CD4-positive, alpha-beta memory T cell (primary cell): ENCODE measurements around the gene CNNM3. TPM values are rescaled to one million over a fixed set of nuclear protein-coding genes. Genes with fewer than 3 reads are reported as not detected.

ENCODE experiments used
- CTCF ChIA-PET: fragments of 350-600 bp; sonication (Branson Sonifier 250); formaldehyde crosslinking; loops from one replicate; lab custom pipeline; 2021; ENCODE audit warnings: inconsistent platforms; ENCODE audit not compliant: partially characterized antibody; lab: Charles Lee
- POLR2A ChIA-PET: fragments of 350-600 bp; sonication (Branson Sonifier 250); formaldehyde crosslinking; loops from one replicate; lab custom pipeline; 2021; ENCODE audit not compliant: partially characterized antibody; lab: Charles Lee
- DNase-seq, 5 donors: peaks; one replicate each; pipeline versions ENCODE4 v3.0.0 to v3.0.0-alpha.2; 2020 to 2022; ENCODE audit warnings: mixed read lengths in 1 of 5
- H3K27ac ChIP-seq: one replicate; pipeline ENCODE4 v1.7.0; 2013; ENCODE audit warnings: low read depth, low read length
- H3K27me3 ChIP-seq: 2 replicates; pipeline ENCODE4 v1.7.0; 2013; ENCODE audit warnings: mild to moderate bottlenecking, low read length, moderate library complexity; ENCODE audit not compliant: insufficient read depth
- H3K36me3 ChIP-seq: 2 replicates; pipeline ENCODE4 v1.7.0; 2013; ENCODE audit warnings: mild to moderate bottlenecking, low read length, moderate library complexity; ENCODE audit not compliant: insufficient read depth
- H3K4me1 ChIP-seq: 2 replicates; pipeline ENCODE4 v1.7.0; 2013; ENCODE audit warnings: mild to moderate bottlenecking, low read length, moderate library complexity; ENCODE audit not compliant: insufficient read depth
- H3K4me3 ChIP-seq, 2 donors: one replicate each; pipeline ENCODE4 v1.7.0; 2013; ENCODE audit warnings: low read length in 2 of 2, mild to moderate bottlenecking in 1 of 2
- H3K9me3 ChIP-seq, 2 donors: one replicate each; pipeline ENCODE4 v1.7.0; 2013; ENCODE audit warnings: low read length in 2 of 2, control low read depth in 1 of 2; ENCODE audit not compliant: control insufficient read depth in 1 of 2
- H3K27ac Mint-ChIP-seq, 7 donors: one replicate each; pipeline ENCODE4 v1.8.0; 2020 to 2021; ENCODE audit warnings: mixed read lengths in 7 of 7, mild to moderate bottlenecking in 6 of 7, inconsistent platforms in 3 of 7, moderate library complexity in 3 of 7
- H3K27me3 Mint-ChIP-seq, 2 donors: one replicate each; pipeline ENCODE4 v1.8.0; 2020 to 2021; ENCODE audit warnings: mixed read lengths in 2 of 2
- H3K36me3 Mint-ChIP-seq, 2 donors: one replicate each; pipeline ENCODE4 v1.8.0; 2020 to 2021; ENCODE audit warnings: mixed read lengths in 2 of 2, inconsistent platforms in 1 of 2, mild to moderate bottlenecking in 1 of 2
- H3K4me1 Mint-ChIP-seq, 4 donors: one replicate each; pipeline ENCODE4 v1.8.0; 2020 to 2021; ENCODE audit warnings: mixed read lengths in 4 of 4, mild to moderate bottlenecking in 1 of 4
- H3K4me3 Mint-ChIP-seq, 8 donors: one replicate each; pipeline ENCODE4 v1.8.0; 2020 to 2021; ENCODE audit warnings: mixed read lengths in 8 of 8, mild to moderate bottlenecking in 7 of 8, moderate library complexity in 6 of 8, inconsistent platforms in 3 of 8
- H3K9me3 Mint-ChIP-seq, 8 donors: one replicate each; pipeline ENCODE4 v1.8.0; 2020 to 2021; ENCODE audit warnings: mixed read lengths in 8 of 8, mild to moderate bottlenecking in 5 of 8, inconsistent platforms in 3 of 8, moderate library complexity in 1 of 8
- intact Hi-C: fragments of 100-400 bp; cut with micrococcal nuclease; formaldehyde crosslinking; loops from one replicate; pipeline ENCODE4 v1.15.1; 2023
- polyA plus RNA-seq, 2 donors: library from polyadenylated mRNA; unstranded; fragments of 300-500 nt; fragmentation: Illumina TruSeq; gene quantifications; one replicate each; pipeline ENCODE4 v1.2.3, GENCODE V29; 2021
- total RNA-seq, 2 experiments: library from RNA; stranded (reverse); gene quantifications; one replicate each; pipeline ENCODE4 v1.2.3, GENCODE V29; 2021

CNNM3 gene
- total and polyA plus RNA-seq, 4 experiments from 2014 or later: 3.7 to 57.4 (median 34.1) TPM

DNA sequence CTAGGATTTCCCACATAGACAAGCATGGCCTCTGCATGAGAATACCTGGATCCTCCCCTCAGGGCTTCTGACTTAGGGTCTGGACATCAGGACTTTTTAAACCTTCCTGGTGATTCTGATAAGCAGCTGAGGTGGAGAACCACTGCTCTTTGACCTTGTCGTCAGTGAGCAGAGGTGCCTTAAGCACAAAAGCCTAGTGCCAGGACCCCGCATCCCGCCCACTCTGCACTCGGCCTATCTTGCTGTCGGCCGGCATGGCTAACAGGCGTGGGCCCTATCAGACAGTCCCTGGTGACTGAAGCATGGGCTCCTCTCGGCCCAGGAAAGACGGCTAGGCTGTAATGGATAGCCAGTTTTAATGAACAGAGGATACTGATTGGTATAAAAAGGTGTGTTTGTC is 21.5 kb downstream of the CNNM3 start:
- H3K27ac Mint-ChIP-seq: peak overlapping the region in 3 of 7 donors; percentile 17 to 55 (median 19)
- H3K27me3 Mint-ChIP-seq: no peaks in the 10 kb centered on the region
- H3K27ac ChIP-seq: no peak overlapping the region
- peaks cover 13% of the 10 kb centered on the region for H3K36me3 ChIP-seq
- H3K9me3 ChIP-seq: no peaks in the 10 kb centered on the region
- H3K4me3 Mint-ChIP-seq: no peak overlapping the region
- intact Hi-C loops: no loop called here
- ChIA-PET CTCF (interaction anchor here (1.3 to 1.5 kb wide), 3 partner anchors 20 to 114 kb away, joined by 3 to 8 read pairs (median 4); partner anchors contain the start of genes ANKRD39 and CNNM4), POLR2A (interaction anchor here (1.5 to 5.7 kb wide), 5 partner anchors 19 to 200 kb away, joined by 3 to 80 read pairs (median 15); partner anchors contain the start of genes ANKRD39, CNNM3 and KANSL3)
- H3K4me1 Mint-ChIP-seq: peaks cover 4 to 29% (median 15%) of the 10 kb centered on the region in 4 donors
- no peak overlapping the region for H3K4me3 ChIP-seq
- no peaks in the 10 kb centered on the region for H3K9me3 Mint-ChIP-seq
- DNase-seq: no peak
- H3K36me3 Mint-ChIP-seq: peaks cover 9 to 30% of the 10 kb centered on the region in 2 donors
- peaks cover 22% of the 10 kb centered on the region for H3K4me1 ChIP-seq
- H3K27me3 ChIP-seq: no peaks in the 10 kb centered on the region

GRCh38 chr2:96838345-96839292 is 22.6 kb downstream of the CNNM3 start:
- no peak for DNase-seq
- H3K36me3 ChIP-seq: peaks cover 6% of the 10 kb centered on the region
- no peaks in the 10 kb centered on the region for H3K9me3 ChIP-seq
- ChIA-PET CTCF (interaction anchor here (0.6 to 1.9 kb wide), 4 partner anchors 19 to 113 kb away, joined by 3 to 15 read pairs (median 4); partner anchors contain the start of gene ANKRD39), POLR2A (interaction anchor here (1.1 to 5.7 kb wide), 8 partner anchors 19 to 301 kb away, joined by 3 to 80 read pairs (median 6); partner anchors contain the start of genes ANKRD39, ARID5A, CNNM3 and KANSL3)
- Mint-ChIP-seq H3K9me3 (no peaks in the 10 kb centered on the region), H3K27ac (peak overlapping the region; percentile 74 to 95 (median 89)), H3K27me3 (no peaks in the 10 kb centered on the region), H3K36me3 (peaks cover 5 to 23% of the 10 kb centered on the region in 2 donors), H3K4me1 (peaks cover 7 to 29% (median 19%) of the 10 kb centered on the region in 4 donors), H3K4me3 (peak overlapping the region; percentile 45 to 80 (median 73))
- H3K4me3 ChIP-seq: peak overlapping the region in 1 of 2 donors; percentile 33
- H3K27me3 ChIP-seq: no peaks in the 10 kb centered on the region
- H3K27ac ChIP-seq: peak overlapping the region; percentile 55
- intact Hi-C loops: loop anchor here (1.0 kb wide), 2 partner anchors 7 to 22 kb away; partner anchors contain the start of gene CNNM3
- H3K4me1 ChIP-seq: peaks cover 22% of the 10 kb centered on the region

DNA sequence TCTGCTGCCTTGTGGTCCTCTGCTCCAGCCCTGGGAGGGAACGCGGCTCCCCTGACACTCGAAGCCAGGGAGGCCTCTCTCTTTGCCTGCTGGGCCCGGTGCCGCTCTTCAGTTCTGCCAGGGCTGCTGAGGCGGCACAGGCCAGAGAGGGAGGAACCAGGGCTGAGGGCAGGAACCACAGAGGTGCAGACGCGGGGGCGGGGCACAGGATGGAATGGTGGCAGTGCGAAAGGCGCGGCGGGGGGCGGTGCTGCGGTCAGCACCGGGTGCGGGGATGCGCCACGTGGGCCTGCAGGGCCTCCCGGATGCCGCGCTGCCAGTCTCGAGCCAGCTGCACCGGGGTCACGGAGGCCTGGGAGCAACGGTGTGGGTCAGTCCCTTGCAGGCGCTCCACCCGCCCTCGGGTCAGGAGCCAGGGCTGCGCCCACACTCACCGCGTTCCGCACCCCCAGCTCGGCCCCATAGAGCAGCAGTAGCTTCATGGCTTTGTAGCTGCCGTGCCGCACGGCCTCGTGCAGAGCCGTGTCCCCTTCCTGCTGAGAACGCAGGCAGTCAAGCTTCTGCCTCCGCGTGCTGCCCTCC is 23.3 kb downstream of the CNNM3 start:
- no peaks in the 10 kb centered on the region for H3K9me3 Mint-ChIP-seq
- H3K27ac Mint-ChIP-seq: peak overlapping the region; percentile 74 to 95 (median 89)
- peak; percentile 84 to 89 (median 85) for DNase-seq
- H3K36me3 Mint-ChIP-seq: peaks cover 4 to 19% of the 10 kb centered on the region in 2 donors
- peak overlapping the region; percentile 55 for H3K27ac ChIP-seq
- CTCF ChIA-PET: interaction anchor here (0.9 to 1.9 kb wide), 3 partner anchors 18 to 123 kb away, joined by 3 to 15 read pairs (median 4); partner anchors contain the start of genes ANKRD39 and CNNM3
- peaks cover 22% of the 10 kb centered on the region for H3K4me1 ChIP-seq
- peaks cover 5% of the 10 kb centered on the region for H3K36me3 ChIP-seq
- no peaks in the 10 kb centered on the region for H3K9me3 ChIP-seq
- H3K27me3 ChIP-seq: no peaks in the 10 kb centered on the region
- intact Hi-C loops: loop anchor here (1.0 kb wide), 2 partner anchors 8 to 23 kb away; partner anchors contain the start of gene CNNM3
- peaks cover 7 to 29% (median 19%) of the 10 kb centered on the region in 4 donors for H3K4me1 Mint-ChIP-seq
- POLR2A ChIA-PET: interaction anchor here (0.6 to 5.7 kb wide), 16 partner anchors 11 to 302 kb away, joined by 3 to 80 read pairs (median 4); partner anchors contain the start of genes ANKRD36, ANKRD39, ARID5A and CNNM3
- H3K4me3 ChIP-seq: peak overlapping the region in 1 of 2 donors; percentile 33
- H3K27me3 Mint-ChIP-seq: no peaks in the 10 kb centered on the region
- H3K4me3 Mint-ChIP-seq: peak overlapping the region; percentile 45 to 80 (median 73)

DNA sequence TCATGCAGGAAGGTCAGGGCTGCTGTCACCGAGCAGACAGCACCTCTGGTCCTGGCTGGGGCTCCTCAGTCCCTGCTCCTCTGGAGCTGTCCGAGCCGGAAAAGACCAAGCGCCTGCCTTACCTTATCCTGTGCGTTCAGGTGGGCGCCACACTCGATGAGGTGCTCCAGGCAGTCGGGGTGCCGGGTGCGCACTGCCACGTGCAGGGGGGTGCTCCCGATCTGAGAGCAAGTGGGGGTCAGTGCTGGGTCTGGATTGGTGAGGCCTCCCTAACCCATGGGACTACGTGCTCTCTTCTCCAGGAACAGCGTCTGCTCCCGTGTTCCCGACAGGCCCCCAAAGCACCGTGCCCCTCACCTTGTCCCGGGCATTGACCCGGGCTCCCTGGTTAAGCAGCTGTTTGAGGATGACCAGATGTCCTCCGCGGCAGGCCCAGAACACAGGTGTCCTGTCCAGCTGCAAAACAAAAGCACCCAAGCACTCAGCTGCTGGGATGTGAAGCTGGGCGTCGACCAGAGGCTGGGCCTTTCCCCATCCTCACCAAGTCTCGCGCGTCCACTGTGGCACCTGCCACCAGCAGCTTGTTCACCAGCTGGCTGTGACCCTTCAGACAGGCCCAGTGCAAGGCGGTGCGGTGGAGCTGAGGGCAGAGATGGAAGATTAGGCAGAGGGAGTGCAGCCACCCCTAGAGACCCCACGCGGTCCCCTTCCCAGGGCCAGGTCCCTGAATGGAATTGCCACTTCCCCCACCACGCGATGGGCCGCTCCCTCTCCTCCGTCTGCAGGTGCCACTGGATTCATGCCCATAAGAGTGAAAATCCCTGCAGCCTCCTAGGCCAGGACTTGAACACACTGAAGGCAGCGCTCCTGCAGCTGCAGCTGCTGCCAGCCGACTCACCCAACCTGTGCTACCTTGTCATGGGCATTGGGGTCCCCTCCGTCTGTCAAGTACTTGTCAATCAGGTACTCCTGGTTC is 24.1 kb downstream of the CNNM3 start:
- Mint-ChIP-seq H3K36me3 (peaks cover under 1 to 14% of the 10 kb centered on the region in 2 donors), H3K4me1 (peaks cover 7 to 29% (median 19%) of the 10 kb centered on the region in 4 donors), H3K27me3 (no peaks in the 10 kb centered on the region), H3K27ac (peak overlapping the region in 5 of 7 donors; percentile 30 to 78 (median 62)), H3K4me3 (peak overlapping the region in 6 of 8 donors; percentile 8 to 63 (median 48)), H3K9me3 (no peaks in the 10 kb centered on the region)
- no peaks in the 10 kb centered on the region for H3K27me3 ChIP-seq
- H3K36me3 ChIP-seq: peaks cover under 1% of the 10 kb centered on the region
- H3K4me3 ChIP-seq: peak overlapping the region in 1 of 2 donors; percentile 33
- peak overlapping the region; percentile 55 for H3K27ac ChIP-seq
- POLR2A ChIA-PET: interaction anchor here (0.6 to 5.7 kb wide), 15 partner anchors 10 to 303 kb away, joined by 3 to 80 read pairs (median 4); partner anchors contain the start of genes ANKRD36, ANKRD39, ARID5A and CNNM3
- no peaks in the 10 kb centered on the region for H3K9me3 ChIP-seq
- no peak for DNase-seq
- peaks cover 22% of the 10 kb centered on the region for H3K4me1 ChIP-seq
- intact Hi-C loops: loop anchor here (1.0 kb wide), 2 partner anchors 9 to 24 kb away; partner anchors contain the start of gene CNNM3
- CTCF ChIA-PET: interaction anchor here (0.9 to 1.9 kb wide), 3 partner anchors 17 to 123 kb away, joined by 3 to 15 read pairs (median 4); partner anchors contain the start of genes ANKRD39 and CNNM3

- CTCF ChIA-PET: interaction anchor here (0.7 to 1.3 kb wide), 5 partner anchors 16 to 270 kb away, joined by 3 to 6 read pairs (median 3); partner anchors contain the start of gene ANKRD39
- POLR2A ChIA-PET: interaction anchor here (0.9 to 3.1 kb wide), 7 partner anchors 11 to 121 kb away, joined by 3 to 21 read pairs (median 4); partner anchors contain the start of genes ANKRD39 and CNNM3
Observed at GRCh38 chr2:96841701-96842495, 25.8 kb downstream of the CNNM3 start.

More at GRCh38 chr2:96841701-96842495, 25.8 kb downstream of the CNNM3 start:
- no peak for DNase-seq
- peaks cover 7 to 29% (median 18%) of the 10 kb centered on the region in 4 donors for H3K4me1 Mint-ChIP-seq
- no peaks in the 10 kb centered on the region for H3K9me3 Mint-ChIP-seq
- H3K4me3 Mint-ChIP-seq: peak overlapping the region in 1 of 8 donors; percentile 54
- peaks cover 2 to 11% of the 10 kb centered on the region in 2 donors for H3K36me3 Mint-ChIP-seq
- no peak overlapping the region for H3K4me3 ChIP-seq
- peak overlapping the region in 4 of 7 donors; percentile 35 to 64 (median 48) for H3K27ac Mint-ChIP-seq
- no peaks in the 10 kb centered on the region for H3K27me3 Mint-ChIP-seq
- no peaks in the 10 kb centered on the region for H3K9me3 ChIP-seq
- H3K4me1 ChIP-seq: peaks cover 22% of the 10 kb centered on the region
- H3K27ac ChIP-seq: no peak overlapping the region
- peaks cover 4% of the 10 kb centered on the region for H3K36me3 ChIP-seq
- intact Hi-C loops: no loop called here
- H3K27me3 ChIP-seq: no peaks in the 10 kb centered on the region
